IMR-90 (cell line): Measurements from ENCODE around the gene LYPD6B.

ENCODE experiments used
- CEBPB ChIP-seq: IDR thresholded peaks from 2 replicates; pipeline ENCODE4 v1.6.1; 2012; ENCODE audit warnings: low read depth, low read length, improper control_type of control experiment
- CTCF ChIP-seq: conservative IDR thresholded peaks from 2 replicates; pipeline ENCODE4 v1.5.1; 2012; ENCODE audit warnings: mild to moderate bottlenecking, low read depth, low read length, improper control_type of control experiment
- NFE2L2 ChIP-seq: fragments of 150-350 bp; IDR thresholded peaks from 2 replicates; pipeline ENCODE4 v1.6.1; 2016; ENCODE audit warnings: low read depth, mild to moderate bottlenecking, low read length

GRCh38 chr2:148994341-148994740 is 44.2 kb upstream of the LYPD6B start:
- TF ChIP-seq CTCF (no peak), NFE2L2 (no peak), CEBPB (no peak)
